GM19468 (cell line): ENCODE measurements around the gene SS18.
"Not testable (repeated sequence)": the region's sequence is repeated elsewhere in the genome, so short reads cannot be mapped to it uniquely, and the experiment has no call there.

Experiments used
- ATAC-seq: cut with Tn5 transposase; IDR thresholded peaks from one replicate; pipeline ENCODE4 v1.9.1; 2021; ENCODE audit warnings: mild to moderate bottlenecking, moderate library complexity, moderate number of reproducible peaks; ENCODE audit not compliant: unreplicated experiment; ENCODE audit errors: extremely low read depth

Gene SS18, protein sequence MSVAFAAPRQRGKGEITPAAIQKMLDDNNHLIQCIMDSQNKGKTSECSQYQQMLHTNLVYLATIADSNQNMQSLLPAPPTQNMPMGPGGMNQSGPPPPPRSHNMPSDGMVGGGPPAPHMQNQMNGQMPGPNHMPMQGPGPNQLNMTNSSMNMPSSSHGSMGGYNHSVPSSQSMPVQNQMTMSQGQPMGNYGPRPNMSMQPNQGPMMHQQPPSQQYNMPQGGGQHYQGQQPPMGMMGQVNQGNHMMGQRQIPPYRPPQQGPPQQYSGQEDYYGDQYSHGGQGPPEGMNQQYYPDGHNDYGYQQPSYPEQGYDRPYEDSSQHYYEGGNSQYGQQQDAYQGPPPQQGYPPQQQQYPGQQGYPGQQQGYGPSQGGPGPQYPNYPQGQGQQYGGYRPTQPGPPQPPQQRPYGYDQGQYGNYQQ

DNA sequence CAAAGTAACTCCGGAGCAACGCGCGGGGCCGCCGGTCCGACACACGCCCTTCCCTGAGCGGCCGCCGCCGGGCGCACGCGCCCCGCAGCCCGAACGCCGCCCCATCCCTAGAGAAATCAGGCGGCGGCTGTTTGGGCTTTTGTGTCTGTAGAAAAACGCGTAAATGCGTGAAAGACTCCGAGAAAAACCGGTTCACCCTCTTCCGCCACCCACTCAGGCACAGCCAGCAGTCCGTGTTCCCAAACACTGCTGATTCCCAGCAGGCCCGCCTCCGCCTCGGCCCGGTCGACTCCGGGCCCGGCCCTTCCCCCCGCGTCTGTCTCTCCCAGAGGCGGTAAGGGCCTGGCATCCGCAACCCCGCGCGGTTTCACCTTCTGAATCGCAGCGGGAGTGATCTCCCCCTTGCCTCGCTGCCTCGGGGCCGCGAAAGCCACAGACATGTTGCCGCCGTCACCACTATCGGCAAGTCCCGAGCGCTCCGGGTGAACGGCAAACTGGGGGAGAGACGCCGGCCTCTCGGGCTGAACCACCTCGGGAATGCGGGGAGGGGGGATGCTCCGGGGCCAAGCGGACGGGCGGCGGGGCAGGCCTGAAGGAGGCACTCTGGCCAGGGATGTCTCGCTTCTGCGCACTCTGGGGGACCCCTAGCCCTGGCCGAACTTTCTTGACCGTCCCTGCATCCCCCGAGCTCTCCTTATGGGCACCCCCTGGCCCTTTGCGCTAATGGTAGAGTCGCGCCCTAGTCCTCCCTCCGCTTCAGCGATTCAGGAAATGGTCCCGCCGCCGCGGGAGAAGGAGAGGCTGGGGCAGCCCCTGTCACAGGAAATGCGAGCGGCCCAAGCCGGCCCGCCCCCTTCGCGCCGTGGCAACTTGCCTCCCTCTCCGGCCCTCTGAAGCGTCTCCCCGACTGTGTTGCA lies at the start of gene SS18:
TSS of gene SS18 (minus strand) at position 484 of the 917 bp plus-strand sequence. CDS start at position 440, 44 bp downstream.
- ATAC-seq = peak; percentile 60

DNA sequence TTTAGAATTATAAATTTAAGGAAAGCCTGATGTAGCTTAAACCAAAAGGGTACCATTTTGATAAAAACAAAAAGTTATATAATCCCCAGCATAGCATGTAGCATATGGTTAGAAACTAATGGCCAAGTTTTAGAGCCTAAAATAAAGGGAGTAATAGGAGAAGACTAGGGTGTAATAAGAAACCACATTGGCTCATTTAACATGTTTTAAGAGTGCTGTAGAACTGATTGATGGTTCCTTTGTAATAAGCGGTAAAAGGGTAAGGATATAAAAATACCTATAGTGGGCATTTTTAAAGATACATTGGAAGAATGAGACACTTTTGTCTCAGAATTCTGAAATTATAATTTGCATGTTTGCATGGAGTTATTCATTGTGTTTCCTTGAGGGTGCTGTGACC lies 45.1 kb upstream of the SS18 start:
- ATAC-seq = no peak

DNA sequence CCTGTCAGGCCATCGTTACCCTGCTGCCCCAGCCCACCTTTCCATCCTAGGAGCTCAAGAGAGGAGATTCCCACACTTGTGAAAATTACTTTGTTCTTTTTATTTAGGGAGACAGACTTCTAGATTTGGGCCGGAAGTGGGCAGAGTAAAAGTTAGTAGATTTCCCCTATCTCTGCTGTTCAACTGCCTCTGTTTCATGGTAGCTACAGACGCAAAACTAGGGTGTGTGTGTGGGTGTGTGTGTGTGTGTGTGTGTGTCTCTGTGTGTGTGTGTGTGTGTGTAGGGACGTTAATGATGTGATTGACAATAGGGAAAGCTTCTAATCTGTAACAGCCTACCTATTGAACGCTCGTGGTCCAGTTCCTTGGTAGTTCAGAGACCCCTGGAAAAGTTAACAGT lies 43.7 kb upstream of the SS18 start:
- ATAC-seq = no peak

DNA sequence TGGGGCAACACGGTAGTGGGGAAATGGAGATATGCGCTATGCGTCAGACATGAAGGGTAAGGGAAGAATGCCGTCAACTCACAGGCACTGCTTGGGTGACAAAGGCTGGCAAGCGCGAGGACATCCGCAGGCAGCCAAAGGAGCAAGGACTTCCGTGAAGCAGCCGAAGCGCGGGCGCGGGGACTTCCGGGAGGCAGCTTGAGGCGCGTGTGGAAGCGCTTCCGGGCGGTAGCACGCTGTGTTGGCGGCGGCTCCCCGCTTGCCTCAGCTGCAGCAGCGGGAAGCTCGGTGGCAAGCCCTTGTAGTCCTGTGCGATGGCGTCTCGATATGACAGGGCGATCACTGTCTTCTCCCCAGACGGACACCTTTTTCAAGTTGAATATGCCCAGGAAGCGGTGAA lies 43.2 kb upstream of the SS18 start, which contains the start of gene PSMA8:
TSS of gene PSMA8 (plus strand) at position 218 of the 400 bp plus-strand sequence. CDS start at position 315, 97 bp downstream.
- no peak for ATAC-seq

DNA sequence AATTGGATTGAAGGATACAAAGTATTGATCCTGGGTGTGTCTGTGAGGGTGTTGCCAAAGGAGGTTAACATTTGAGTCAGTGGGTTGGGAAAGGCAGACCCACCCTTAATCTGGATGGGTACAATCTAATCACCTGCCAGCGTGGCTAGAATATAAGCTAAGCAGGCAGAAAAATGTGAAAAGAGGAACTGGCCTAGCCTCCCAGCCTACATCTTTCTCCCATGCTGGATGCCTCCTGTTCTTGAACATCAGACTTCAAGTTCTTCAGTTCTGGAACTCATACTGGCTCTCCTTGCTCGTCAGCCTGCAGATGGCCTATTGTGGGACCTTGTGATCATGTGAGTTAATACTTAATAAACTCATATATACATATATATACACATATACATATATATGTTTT lies 37.8 kb upstream of the SS18 start:
- ATAC-seq = not testable (repeated sequence)

DNA sequence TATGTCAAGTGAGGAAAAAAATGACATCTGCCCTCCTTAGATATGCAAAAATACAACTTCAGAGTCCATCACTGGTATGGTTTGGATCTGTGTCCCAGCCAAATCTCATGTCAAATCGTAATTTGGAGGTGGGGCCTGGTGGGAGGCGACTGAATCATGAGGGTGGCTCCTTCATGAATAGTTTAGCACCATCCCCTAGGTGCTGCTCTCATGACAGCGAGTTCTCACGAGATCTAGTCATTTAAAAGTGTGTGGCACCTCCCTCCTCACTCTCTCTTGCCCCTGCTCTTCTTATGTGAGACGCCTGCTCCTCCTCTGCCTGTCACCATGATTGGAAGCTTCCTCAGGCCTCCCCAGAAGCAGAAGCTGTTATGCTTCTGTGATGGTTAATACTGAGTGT lies 37.4 kb upstream of the SS18 start:
- ATAC-seq = no peak

DNA sequence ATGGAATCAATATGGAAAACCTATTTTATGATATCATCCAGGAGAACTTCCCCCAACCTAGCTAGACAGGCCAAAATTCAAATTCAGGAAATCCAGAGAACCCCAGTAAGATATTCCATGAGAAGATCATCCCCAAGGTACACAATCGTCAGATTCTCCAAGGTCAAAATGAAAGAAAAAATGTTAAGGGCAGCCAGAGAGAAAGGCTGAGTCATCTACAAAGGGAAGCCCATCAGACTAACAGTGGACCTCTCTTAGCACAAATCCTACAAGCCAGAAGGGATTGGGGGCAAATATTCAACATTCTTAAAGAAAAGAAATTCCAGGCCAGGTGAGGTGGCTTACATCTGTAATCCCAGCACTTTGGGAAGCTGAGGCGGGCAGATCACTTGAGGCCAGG lies 31.6 kb upstream of the SS18 start:
- not testable (repeated sequence) for ATAC-seq

DNA sequence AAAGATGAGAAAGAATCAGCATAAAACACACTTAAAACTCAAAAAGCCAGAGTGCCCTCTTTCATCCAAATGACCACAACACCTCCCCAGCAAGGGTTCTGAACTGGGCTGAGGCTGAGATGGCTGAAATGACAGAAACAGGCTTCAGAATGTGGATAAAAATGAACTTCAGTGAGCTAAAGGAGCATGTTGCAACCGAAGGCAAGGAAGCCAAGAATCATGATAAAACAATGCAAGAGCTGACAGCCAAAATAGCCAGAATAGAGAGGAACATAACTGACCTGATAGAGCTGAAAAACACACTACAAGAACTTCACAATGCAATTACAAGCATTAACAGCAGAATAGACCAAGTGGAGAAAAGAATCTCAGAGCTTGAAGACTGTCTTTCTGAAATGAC lies 31.1 kb upstream of the SS18 start:
- no peak for ATAC-seq

DNA sequence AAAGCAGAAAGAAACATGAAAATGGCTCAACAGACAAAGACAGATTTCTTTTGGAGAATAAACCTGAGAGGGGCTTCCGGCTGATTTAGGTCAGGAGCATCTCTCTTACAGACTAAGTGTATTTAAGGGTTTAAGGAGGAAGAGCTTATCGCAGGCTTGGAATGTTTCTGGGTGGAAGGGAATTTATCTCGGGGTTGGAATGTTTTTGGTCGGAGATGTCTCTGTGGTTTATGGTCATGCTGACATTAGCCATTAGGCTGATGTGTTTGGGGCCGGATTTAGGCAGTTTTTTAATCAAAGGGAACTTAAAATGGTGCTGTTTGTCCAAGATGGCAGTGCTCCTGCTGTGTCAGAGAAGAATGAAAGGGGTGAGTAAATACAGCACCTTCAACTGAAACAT lies 28.8 kb upstream of the SS18 start:
- no peak for ATAC-seq

DNA sequence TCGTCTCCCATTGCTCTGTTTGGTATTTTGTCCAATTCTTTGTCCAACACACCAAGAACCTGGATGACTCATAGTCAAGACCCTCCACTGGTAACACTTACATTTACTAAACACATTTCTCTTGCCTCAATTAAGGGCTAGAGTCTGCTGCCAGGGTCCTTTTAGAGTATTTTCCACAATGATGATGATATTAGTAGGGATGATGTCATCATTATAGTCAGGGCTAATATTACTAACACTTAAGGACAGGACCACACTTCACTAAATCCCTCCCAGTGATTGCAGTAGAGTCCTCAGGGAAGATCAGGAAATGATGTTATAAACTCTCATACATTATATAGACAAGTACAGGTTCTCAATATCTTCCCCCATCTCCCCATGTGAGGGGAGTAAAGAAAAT lies 13.6 kb upstream of the SS18 start:
- ATAC-seq = no peak

DNA sequence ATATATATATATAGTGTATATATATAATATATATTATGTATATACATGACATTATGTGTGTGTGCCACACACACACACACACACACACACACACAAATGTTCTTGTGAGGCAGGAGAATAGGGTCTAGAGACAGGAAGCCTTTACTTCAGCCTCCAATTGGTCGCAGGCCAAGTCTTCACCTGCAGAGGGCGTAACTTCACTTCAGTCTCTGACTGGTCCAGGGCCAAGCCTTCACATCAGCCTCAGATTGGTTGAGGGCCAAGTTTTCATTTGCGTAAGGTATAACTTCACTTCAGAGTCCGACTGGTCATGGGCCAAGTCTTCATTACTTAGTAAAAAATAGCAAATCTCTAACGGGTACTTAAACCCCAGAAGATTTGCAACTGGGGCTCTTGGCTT lies 13.2 kb upstream of the SS18 start:
- ATAC-seq = no peak

DNA sequence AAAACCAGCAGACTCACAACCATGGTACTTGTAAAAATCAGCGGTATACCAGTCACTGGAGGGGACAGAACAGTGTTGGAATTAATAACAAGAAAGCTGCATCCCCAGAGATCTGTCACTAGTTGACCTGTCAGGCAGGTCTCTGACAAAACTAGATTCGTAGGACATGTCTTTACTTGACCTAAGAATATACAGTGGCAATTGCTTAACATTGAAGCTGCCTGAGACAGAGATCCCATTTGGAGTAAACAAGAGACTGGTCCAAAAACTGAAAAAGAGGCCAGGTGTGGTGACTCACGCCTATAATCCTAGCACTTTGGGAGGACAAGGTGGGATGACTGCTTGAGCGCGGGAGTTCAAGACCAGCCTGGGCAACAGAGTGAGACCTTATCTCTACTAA lies 7.2 kb upstream of the SS18 start:
- ATAC-seq = no peak

DNA sequence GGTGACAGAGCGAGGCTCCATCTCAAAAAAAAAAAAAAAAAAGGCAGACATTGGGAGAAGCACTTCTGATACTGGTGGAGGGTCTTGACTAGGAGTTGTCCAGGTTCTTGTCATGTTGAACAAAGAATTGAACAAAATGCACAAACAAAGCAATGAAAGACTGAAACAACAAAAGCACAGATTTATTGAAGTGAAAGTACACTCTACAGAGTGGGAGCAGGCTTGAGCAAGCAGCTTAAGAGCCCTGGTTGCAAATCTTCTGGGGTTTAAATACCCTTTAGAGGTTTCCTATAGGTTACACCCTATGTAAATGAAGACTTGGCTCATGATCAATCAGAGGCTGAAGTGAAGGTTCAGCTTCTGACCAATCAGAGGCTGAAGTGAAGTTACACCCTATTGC lies 6.4 kb upstream of the SS18 start:
- ATAC-seq = no peak

DNA sequence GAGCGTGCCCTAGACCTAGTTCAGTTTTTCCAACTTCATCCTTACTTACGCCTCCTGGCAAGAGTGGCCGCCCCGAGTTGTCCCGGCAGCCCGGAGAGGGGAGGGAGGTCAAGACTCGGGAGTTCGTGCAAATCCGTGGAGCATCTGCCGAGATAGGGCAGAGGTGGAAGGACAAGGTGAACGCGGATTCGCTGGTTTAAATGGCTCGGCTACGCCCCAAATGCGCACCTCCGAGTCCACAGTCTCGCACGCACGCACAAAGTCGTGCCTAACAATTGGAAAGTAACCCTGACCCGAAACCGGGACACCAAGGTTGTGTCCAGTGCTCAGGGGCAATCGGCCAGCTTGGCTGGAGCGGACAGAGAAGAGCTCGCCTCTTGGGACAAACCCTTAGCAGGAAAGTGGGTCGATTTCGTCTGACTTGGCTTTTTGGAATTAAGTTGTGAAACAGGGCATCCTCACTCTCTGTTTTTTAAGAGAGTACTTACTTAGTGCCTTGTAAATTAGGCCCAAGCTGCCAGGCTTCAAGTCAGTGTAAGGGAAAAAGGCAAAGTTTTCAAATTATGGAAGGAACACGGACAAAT lies 726 bp upstream of the SS18 start:
- ATAC-seq = peak; percentile 37

DNA sequence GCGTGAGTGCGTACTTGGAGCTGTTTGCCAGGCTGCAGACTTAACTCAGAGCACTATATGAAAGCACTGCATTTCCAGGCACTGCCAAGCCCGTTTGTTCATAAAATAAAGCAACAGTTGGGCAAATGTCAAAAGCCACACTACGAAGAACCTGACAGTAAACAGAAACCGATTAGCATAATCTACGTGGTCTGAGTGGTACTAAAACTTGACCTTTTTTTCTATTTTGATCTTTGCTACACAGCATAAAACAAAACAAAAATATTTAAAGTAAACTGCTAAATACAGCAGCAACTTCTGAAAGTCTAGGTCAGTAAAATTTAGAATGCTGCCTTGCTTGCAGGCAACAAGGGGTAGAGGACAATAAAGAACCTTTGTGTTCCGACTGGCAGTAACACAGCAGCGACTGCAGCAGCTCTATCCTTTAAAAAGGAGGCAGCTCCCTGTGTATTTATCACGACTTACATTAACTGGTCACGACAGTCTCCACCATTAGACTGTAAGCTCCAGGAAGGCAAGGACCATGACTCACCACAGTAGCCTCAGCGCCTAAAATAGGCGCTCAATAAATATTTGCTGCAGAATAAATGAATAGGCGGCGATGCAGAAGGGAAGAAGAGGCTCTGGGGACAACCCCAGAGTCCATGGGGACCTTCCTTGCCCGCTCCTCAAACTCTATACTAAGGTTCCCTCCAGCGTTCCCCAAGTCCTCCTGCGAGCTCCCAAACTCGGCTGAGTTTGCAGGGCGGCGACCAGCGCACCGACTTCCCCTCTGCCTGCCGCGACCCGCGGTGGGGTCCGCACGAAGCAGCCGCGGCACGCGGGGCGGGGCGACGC lies 902 bp downstream of the SS18 start:
- no peak for ATAC-seq

DNA sequence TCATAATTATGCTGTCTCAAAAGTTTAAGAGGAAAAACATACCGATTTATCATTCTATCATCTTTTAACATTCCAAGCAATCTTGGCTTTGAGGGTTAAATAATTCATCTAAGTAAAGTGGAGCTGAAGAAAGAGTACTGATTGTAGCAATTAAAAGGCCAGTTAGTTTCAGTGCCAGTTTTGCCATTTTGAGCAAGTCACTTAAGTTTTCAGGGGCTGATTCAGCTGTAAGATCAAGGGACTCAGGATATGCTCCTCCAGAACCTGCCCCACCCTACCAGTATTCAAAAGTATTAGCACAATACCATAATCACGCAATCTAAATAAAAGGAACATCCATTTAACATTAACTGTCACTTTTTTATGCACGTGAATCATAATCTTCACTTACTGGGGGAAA lies 1.9 kb downstream of the SS18 start:
- ATAC-seq = no peak

DNA sequence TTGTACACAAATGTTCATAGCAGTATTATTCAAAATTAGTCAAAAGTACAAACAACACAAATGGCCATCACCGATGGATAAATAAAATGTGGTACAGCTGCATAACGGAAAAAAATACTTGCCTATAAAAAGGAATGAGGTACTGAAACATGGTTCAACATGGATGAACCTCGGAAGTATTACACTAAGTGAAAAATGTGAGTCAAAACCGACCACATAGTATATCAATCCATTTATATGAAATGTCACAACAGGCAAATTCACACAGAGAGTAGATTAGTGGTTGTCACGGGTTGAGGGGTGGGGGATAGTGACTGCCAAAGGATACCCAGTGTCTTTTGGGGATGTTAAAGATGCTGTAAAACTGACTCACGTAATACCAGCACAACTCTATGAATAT lies 3.5 kb downstream of the SS18 start:
- ATAC-seq = no peak

DNA sequence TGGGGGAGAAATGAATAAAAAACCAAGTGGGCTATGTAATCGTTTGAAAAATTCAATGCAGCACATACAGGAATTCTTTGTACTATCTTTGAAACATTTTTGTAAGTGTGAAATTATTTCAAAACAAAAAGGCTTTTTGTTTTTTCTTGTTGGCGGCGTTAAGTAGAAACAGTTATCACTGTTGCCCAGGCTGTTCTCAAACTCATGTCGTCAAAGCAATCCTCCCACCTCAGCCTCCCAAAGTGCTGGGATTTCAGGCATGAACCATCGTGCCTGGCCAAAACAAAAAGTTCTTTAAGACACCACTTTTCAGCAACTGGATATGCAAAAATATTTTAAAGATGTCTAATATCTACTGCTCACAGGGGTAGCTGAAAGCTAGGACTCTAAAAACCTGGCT lies 5.4 kb downstream of the SS18 start:
- no peak for ATAC-seq

DNA sequence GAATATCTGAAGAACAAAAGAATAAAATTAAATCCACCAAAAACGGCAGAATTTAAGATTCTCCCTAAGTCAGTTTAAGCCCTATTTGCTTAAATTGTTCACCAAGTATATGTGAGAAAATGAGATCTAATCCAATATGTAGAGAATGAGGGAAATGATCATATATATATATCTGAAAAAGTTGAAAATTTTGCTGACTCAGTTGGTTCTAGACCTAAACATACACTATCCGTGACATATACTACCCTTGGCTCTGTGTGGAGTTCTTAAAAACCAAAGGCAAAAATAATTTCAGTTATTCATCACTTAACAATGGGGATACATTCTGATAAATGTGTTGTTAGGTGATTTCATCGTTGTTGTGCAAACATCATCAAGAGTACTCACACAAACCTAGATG lies 7.3 kb downstream of the SS18 start:
- no peak for ATAC-seq

DNA sequence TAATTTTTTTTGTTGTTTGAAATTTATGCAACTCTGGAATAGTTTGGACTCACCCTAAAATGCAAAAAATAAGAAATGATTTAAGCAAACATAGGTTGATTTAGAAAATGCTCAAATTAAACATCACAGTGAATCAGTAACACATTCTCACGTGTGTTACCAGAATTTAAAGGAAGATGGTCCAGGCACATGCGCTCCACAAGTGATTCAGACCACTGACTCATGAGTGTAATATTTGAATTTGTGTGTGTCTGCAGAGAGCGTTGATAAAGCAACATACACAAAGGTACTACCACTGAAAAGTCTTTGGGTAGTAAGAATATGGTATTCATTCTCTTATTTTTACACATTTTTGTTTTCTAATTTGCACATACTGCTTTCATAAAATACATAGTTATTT lies 7.9 kb downstream of the SS18 start:
- ATAC-seq = no peak
